Mucosa of rectum (tissue), 2 donors: ENCODE results near the gene FAAP100.
A peak's percentile ranks its signal among the peaks of the same experiment; 100 is the strongest.

Experiments
- H3K27ac ChIP-seq, 2 donors: one replicate each; pipeline ENCODE4 v1.7.0; 2013; ENCODE audit warnings: inconsistent platforms in 2 of 2, low read depth in 2 of 2, low read length in 2 of 2
- H3K27me3 ChIP-seq, 2 donors: one replicate each; pipeline ENCODE4 v1.7.0; 2013; ENCODE audit warnings: low read length in 2 of 2; ENCODE audit not compliant: control insufficient read depth in 2 of 2, insufficient read depth in 2 of 2
- H3K36me3 ChIP-seq, 2 donors: one replicate each; pipeline ENCODE4 v1.7.0; 2013; ENCODE audit warnings: low read length in 2 of 2; ENCODE audit not compliant: control insufficient read depth in 2 of 2, insufficient read depth in 2 of 2
- H3K4me1 ChIP-seq, 2 donors: one replicate each; pipeline ENCODE4 v1.7.0; 2013; ENCODE audit warnings: low read length in 2 of 2, mild to moderate bottlenecking in 1 of 2; ENCODE audit not compliant: control insufficient read depth in 2 of 2, insufficient read depth in 2 of 2
- H3K4me3 ChIP-seq, 2 donors: one replicate each; pipeline ENCODE4 v1.7.0; 2013; ENCODE audit warnings: low read length in 2 of 2
- H3K9ac ChIP-seq, 2 donors: one replicate each; pipeline ENCODE4 v1.7.0; 2013; ENCODE audit warnings: low read length in 2 of 2, low read depth in 1 of 2, mild to moderate bottlenecking in 1 of 2
- H3K9me3 ChIP-seq, 2 donors: one replicate each; pipeline ENCODE4 v1.7.0; 2013; ENCODE audit warnings: low read length in 2 of 2; ENCODE audit not compliant: control insufficient read depth in 2 of 2
- donor health status: healthy.
- donor health status: Normal muscosa, but diverticular disease.

FAAP100 gene

DNA sequence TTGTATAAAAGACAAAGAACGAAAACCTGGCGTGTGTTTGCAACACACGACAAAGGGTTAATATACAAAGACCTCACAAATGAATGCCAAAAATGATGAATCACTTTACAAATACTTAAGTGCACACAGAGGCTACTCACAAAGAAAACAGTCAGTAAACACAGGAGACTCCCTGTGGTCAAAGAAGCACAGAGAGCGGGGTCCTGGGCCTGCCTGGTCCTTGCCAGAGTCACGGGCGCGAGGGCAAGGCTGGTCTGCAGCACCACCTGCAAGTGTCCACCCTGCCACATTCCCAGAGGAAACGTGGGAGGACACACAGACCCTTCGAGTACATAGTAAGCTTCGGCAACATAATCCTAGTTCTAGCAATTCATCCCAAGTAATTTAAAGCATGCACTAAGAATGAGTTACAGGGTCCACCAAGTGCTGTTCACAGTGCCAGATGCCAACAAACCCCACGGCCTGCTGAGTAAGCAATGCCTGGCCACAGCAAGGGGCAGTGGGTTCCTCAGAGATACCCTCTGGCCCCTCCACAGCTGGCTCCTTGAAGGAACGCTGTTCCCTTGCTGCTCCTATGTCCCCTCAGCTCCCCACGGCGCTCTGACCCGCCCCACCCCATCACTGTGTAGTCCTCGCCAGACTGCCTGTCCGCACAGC, 24.6 kb upstream of the FAAP100 start:
- H3K9me3 ChIP-seq = no peaks in the 10 kb centered on the region
- peaks cover 33 to 38% of the 10 kb centered on the region in 2 donors for H3K36me3 ChIP-seq
- H3K27me3 ChIP-seq = no peaks in the 10 kb centered on the region
- peaks cover 0 to 5% of the 10 kb centered on the region in 2 donors for H3K4me1 ChIP-seq
- peak overlapping the region in 1 of 2 donors; percentile 23 for H3K27ac ChIP-seq
- no peak overlapping the region for H3K9ac ChIP-seq
- H3K4me3 ChIP-seq = peak overlapping the region in 1 of 2 donors; percentile 7

DNA sequence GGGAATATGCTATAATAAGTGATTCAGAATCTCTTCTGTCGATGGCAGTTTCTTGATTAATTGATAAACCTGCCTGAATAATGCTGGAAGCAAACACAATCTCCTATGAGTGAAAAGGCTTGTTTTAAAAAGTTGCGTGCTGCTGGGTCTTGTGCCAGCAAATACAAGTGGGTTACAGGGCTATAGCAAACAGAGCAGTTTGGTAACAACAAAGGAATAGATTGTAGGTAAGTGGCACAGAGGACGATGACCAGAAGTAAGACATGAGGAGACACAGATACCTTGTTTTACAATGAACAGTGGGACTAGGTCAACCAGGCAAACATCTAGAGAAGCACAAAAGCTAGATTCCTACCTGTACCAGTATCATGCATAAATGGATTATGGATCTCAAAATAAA, 23.7 kb upstream of the FAAP100 start:
- peaks cover 37 to 45% of the 10 kb centered on the region in 2 donors for H3K36me3 ChIP-seq
- no peak overlapping the region for H3K9ac ChIP-seq
- H3K27me3 ChIP-seq = no peaks in the 10 kb centered on the region
- H3K9me3 ChIP-seq = no peaks in the 10 kb centered on the region
- H3K4me3 ChIP-seq = no peak overlapping the region
- no peak overlapping the region for H3K27ac ChIP-seq
- peaks cover 0 to 5% of the 10 kb centered on the region in 2 donors for H3K4me1 ChIP-seq

DNA sequence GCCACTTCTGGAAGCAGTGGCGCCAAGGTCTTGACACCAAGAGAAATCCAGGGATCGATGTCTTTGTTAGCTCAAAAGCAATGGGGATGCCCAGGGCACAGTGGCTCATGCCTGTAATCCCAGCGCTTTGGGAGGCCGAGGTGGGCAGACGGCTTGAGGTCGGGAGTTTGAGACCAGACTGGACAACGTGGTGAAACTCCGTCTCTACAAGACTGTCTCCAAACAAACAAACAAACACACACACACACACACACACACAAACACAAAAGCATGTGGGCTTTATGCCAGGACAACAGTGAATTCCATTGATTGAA, 22.4 kb upstream of the FAAP100 start:
- Histone ChIP-seq H3K27ac (no peak overlapping the region), H3K9me3 (no peaks in the 10 kb centered on the region), H3K27me3 (no peaks in the 10 kb centered on the region), H3K4me3 (no peak overlapping the region), H3K36me3 (peaks cover 38 to 54% of the 10 kb centered on the region in 2 donors), H3K4me1 (peaks cover 0 to 5% of the 10 kb centered on the region in 2 donors), H3K9ac (no peak overlapping the region)

DNA sequence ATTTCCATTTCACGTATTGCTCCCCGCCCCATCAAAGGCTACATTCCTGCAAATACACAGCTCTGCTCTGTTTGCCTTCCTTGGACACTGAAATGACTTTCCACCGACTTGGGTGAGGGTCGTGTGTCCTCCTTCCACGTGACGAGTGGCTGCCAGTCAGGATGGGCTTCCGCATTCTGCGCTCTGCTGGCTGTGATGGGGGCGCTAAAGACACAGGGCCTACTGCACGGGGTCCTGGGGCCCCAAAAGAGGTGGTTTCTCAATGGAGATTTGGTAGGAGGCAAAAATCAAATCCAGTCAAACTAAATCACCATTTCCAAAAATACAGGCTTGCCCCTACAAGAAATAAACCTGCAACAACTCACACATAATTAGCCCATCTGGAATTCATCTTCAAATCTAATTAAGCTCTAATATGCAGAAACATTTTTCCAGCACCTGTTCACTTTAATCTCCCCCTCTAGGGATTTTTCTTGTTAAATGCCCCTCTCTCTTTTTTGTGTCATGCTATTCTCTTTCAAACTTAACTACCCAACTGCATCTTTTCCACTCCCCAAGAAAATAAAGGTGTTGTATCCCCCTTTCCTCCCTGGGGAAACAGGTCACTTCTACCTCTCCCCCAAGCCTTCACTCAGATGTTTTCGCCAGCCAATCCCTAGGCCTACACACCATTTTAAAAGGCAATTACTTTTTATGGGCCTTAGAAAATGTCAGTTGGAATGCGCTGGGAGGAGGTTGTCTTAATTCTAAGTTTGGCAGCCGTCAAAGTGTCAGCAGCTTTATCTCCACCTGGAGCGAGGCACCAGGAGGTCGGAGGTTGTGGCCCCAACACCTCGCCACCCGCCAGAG, 21.9 kb upstream of the FAAP100 start:
- Histone ChIP-seq H3K9ac (no peak overlapping the region), H3K4me3 (no peak overlapping the region), H3K9me3 (no peaks in the 10 kb centered on the region), H3K4me1 (peaks cover 0 to 5% of the 10 kb centered on the region in 2 donors), H3K27ac (no peak overlapping the region), H3K27me3 (no peaks in the 10 kb centered on the region), H3K36me3 (peaks cover 42 to 56% of the 10 kb centered on the region in 2 donors)

DNA sequence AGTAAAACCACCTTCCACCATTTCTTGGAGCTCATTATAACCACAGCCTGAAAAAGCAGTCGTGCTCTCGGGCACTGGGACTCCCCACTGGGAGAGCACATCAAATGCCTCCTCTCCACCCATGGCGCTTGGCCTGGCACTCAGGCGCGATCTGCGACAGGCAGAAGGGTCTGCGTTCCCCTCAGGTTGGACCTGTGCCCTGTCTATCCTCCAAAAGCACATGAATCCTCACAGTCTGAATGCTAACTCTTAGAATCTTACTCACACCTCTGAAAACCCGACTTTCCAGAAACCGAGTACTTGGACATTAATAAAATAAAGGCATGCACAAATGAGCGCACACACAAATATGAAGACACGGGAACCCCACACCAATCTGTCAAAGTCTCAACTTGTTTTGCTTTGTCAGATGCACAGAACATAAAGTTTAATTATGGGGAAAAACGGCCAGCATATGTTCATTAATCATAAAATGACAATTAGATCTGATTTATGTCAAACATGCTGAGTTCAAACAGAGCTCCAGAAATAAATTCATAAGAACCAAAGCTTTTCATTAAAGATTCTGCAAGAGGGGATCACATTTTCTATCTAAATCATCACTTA, 20.5 kb upstream of the FAAP100 start:
- no peaks in the 10 kb centered on the region for H3K27me3 ChIP-seq
- peaks cover 43 to 60% of the 10 kb centered on the region in 2 donors for H3K36me3 ChIP-seq
- peaks cover 3 to 5% of the 10 kb centered on the region in 2 donors for H3K4me1 ChIP-seq
- H3K9me3 ChIP-seq = no peaks in the 10 kb centered on the region
- H3K9ac ChIP-seq = no peak overlapping the region
- H3K27ac ChIP-seq = no peak overlapping the region
- no peak overlapping the region for H3K4me3 ChIP-seq

DNA sequence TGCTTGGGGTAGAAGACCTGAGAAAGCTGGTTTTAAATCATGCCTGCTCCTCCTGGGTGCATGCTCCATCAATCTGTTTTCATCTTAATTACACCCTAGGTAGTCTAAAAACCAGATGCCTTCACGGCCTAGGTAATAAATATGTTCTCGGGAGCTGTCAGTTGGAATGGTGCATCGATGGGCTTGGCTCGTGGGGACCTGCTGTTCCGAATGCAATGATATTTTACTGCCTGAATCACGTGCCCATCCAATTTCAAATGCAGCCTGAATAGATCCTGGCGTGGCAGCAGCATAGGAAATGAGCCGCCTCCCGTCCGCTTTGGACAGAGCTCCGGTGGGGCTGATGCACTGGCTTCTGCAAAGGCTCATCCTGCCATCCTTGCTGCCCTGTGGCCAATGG, 18.8 kb upstream of the FAAP100 start:
- Histone ChIP-seq H3K4me1 (peaks cover 16 to 17% of the 10 kb centered on the region in 2 donors), H3K27me3 (no peaks in the 10 kb centered on the region), H3K9ac (no peak overlapping the region), H3K27ac (no peak overlapping the region), H3K36me3 (peaks cover 43 to 59% of the 10 kb centered on the region in 2 donors), H3K4me3 (no peak overlapping the region), H3K9me3 (no peaks in the 10 kb centered on the region)

DNA sequence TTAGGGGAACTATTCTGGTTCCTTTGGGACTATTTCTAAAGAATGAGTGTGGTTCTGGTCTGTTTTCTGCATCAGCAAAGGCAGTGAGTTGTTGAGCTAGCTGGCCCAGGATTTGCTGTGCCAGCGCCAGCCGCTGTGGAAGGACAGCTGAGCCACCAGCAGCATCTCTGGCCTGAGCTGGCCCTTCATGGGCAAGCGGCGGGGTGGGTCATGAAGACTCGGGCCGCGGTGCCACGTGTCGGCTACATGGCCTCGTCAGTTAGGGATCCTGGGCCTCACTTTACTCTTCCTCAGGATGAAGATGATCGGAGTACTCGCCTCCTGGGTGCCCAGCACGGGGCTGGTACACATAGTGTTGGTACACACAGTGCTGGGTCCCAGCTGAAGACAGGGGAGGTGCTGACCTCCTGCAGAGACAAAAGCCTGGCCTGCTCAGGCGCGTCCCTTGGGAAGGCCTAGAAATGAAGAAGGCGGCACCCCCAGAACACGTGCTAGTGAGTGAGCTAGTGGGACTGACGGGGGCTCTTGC, 17.9 kb upstream of the FAAP100 start:
- Histone ChIP-seq H3K27ac (no peak overlapping the region), H3K4me1 (peaks cover 17 to 20% of the 10 kb centered on the region in 2 donors), H3K36me3 (peaks cover 48 to 61% of the 10 kb centered on the region in 2 donors), H3K4me3 (no peak overlapping the region), H3K9ac (no peak overlapping the region), H3K9me3 (no peaks in the 10 kb centered on the region), H3K27me3 (no peaks in the 10 kb centered on the region)

DNA sequence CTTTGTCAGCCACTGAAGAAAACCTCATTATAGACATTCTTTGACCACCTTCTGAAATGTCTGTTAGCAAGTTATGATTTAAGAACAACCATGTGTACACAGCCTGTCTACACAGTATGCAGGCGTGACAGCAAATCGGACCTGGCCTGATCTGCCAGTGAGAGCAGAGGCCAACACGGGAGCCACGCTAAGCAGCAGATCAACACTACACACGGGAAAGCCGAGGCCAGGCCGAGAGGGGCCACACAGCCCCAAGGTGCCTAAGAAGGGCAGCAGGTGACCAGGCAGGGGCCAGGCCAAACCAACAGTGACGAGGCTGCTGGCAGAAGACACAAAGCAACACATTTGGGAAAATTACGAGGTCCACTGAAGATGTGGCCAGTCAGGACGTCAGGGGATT, 16.3 kb upstream of the FAAP100 start:
- no peaks in the 10 kb centered on the region for H3K9me3 ChIP-seq
- no peak overlapping the region for H3K9ac ChIP-seq
- H3K4me3 ChIP-seq = no peak overlapping the region
- H3K27me3 ChIP-seq = no peaks in the 10 kb centered on the region
- H3K27ac ChIP-seq = no peak overlapping the region
- H3K36me3 ChIP-seq = peaks cover 59 to 71% of the 10 kb centered on the region in 2 donors
- peaks cover 17 to 20% of the 10 kb centered on the region in 2 donors for H3K4me1 ChIP-seq

DNA sequence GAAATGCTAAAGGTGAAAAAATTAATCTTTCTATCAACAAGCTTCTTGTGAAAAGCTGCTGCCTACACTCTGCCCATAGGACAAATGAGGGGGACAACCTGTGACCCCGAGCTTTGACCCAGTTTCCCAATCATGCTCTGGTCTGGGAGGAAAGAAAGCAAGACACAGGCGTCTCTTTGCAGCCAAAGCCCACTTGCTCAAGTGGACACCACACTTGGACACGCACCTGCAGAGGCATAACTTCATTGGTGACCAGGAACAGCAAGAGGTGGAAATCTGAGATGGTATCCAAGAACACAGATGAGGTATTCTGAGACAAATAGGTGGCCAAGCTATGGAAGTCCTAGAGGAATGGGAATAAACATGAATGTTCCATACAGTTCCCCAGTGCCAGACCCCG, 15.0 kb upstream of the FAAP100 start:
- Histone ChIP-seq H3K9ac (no peak overlapping the region), H3K27ac (peak overlapping the region; percentile 32 to 54), H3K4me1 (peaks cover 17 to 20% of the 10 kb centered on the region in 2 donors), H3K27me3 (no peaks in the 10 kb centered on the region), H3K9me3 (no peaks in the 10 kb centered on the region), H3K36me3 (peaks cover 59 to 76% of the 10 kb centered on the region in 2 donors), H3K4me3 (peak overlapping the region in 1 of 2 donors; percentile 23)
